Dedifferentiated amniotic fluid mesenchymal stem cell (primary cell): Measurements from ENCODE around the gene LINGO3.

Experiments
- DNase-seq: peaks from one replicate; pipeline ENCODE4 v3.0.0-alpha.2; 2016; ENCODE audit errors: extremely low spot score

The LINGO3 gene

DNA sequence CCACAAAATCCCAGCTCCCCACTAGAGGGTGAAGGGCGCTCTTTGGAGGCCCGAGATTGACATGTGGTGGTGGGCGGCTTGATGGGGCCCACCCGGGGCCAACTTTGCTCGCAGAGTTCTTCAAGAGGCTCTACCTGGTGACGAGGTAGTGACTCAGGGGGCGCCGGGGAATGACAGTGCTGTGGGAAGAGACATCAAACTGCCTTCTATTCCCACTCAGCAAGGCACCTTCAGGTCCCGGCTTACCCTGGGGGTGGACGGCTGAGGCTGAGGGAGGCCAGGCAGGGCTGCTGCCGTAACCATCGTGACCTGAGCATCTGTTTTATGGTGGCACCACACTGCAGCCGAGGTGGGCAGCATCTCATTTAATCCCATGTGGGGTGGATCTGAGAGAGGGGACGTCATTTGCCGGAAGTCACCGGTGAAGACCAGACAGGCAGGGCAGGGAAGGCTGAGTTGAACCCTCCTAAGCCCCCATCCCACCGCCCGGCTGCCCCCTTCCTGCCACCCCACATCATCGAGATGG, 1.6 kb downstream of the LINGO3 start:
- DNase-seq: no peak

DNA sequence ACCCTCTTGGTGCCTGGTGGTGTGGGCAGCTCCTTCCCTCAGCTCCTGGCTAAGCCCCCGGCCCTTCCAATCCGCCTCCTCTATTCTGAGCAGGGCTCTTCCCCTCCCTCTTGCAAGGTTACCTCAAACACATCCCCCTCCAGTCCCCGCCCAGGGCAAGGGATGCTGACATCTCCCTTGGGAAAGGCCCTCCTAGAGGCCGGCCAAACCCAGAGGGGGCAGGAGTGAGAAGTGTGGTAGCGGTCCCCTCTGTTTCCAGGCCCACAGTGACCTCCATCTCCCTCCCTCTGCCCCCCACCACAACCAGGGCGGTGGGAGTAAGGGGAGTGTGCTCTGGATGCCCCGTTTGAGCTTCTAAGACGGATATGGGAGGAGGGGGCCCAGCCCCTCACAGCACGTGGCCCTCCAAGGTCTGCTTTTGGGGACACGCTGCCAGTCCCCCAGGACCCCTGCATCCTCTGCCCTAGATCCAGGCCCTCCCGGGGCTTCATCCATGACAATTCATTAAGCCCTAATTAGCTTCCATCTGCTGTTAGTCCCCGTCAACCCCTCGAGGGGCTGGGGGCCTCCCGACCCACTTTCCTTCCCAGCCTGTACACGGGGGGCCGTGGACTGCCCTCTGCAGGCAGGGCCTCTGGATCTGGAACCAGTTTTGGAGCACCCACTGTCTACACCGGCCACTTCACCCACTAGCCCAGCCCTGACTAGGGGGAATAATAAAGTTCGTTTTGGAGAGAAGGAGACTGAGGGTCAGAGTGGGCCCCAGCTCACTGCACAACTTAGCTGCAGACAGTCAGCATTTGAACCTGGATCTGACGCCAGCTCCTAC, 2.3 kb downstream of the LINGO3 start:
- DNase-seq: no peak

DNA sequence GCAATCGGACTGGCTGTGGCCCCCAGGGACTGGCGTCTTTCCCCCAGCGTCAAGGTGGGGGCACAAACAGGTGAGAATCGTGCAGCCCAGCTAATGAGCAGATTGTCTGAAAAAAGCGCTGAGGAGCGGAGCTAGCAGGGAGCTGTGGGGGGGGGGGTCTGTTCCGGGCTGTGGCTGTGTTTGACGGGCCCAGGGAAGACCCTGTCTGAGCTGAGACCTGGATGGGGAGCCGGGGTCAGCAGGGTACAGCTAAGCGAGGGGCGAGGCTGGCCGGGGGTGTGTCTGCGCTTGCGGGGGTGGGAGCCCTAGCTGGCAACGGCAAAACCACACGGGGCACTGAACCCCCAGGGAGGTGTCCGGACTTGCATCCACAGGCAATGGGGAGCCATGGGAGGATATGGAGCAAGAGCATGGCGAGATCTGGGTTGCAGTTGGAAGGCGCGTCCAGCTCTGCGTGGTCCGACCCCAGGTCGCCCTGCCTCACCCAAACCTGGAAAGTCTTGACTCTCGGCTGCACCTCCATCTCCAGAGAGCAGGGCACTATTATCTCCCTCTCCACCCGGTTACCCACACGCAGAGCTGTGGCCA, 4.6 kb downstream of the LINGO3 start:
- no peak for DNase-seq

DNA sequence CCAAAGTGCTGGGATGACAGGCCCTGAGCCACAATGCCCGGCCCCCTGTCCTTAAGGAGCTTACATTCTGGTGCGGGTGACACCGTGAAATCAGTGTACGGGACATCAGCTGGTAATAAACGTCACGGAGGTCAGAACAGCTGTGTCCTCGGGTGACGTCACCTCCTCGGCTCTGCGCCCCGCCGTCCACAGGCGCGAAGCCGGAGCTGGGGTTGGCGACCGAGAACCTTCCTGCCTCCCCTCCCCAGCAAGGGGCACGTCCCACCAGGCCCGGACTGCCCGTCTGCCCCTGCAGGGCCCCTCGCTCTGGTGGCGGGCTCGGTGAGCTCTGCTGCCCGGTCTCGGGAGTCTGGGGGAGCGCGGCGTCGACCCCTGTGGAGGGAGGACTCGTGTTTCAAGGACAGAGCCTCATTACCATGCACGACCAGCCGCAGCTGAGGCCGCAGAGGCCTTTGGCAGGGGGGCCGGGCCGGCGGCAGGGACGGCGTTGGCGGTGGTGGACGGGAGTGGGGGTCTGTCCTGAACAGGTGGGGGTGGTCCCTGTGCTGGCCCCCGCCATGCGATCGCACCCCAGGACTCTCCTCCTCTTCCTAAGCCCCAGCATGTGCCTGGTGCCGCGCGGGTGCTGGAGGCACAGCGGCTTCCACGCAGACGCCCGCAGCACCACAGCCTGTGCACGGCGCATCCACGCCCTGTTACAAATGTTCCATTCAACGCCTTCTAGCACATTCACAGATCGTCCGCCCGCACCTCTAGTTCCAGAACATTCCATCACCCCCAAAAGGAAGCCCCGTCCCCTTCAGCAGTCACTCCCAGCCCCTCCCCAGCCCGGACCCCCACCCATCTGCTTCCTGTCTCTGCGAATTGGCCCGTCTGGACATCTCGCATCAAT, 5.4 kb downstream of the LINGO3 start:
- no peak for DNase-seq

DNA sequence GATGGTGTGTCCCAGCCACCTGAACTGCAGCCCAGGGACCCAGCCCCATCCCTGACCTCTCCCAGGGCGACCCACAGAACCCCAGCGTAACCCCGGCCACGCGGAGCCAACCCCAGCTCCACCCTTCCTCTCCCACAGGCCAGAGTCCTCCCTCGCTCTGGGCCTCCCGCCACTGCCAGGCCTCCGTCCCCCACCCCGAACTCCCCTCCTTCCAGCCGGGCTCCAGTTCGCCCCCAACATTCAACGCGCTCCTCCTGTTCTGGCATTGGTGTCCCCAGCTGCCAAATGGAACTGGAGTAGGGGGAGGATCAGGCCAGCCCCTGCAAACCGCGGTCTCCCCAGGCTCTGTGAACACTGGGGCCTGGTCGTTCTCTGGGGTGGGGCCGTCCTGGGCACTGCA, 7.4 kb downstream of the LINGO3 start:
- DNase-seq: no peak

DNA sequence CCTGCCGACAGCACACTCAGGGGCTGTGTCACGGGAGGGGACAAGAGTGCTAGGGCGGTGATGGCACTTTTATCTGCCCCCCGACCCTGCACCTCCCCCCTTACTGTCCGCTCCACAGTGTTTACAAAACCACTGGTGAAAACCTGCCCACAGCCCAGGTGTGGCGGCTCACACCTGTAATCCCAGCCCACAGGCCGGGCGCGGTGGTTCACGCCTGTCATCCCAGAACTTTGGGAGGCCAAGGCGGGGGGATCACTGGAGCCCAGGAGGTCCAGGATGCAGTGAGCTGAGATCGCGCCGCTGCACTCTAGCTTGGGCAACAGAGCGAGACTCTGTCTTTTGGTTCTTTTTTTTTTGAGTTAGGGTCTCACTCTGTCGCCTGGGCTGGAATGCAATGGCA, 11.8 kb downstream of the LINGO3 start:
- no peak for DNase-seq

DNA sequence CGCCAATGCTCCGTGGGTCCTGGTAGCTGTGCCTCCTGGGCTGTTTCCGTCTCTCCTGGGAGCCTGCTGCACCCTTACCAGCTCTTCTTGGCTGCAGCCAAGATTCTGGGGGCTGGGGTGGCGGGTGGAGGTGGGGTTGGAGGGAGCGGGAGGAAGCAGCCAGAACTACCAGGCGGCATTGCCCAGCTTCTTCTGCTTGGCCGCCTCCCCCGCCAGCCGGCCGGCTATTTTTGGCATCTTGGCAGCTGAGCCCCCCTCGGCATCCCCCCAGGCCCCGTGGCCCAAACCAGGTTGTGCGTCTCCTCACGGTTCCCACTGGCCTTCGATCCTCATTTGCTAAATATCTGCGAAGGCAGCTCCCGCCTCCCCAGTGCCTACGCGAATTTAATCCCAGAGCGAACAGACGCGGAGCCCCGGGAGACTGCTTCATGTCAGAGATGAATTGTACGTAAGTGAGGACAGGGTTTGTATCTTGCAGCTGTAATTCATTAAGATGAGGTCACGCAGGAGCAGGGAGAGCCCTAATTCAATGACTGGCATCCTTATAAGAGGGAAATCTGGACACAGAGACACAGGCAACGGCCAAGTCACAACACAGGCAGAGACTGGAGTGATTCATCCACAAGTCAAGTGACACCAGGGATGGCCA, 13.1 kb downstream of the LINGO3 start:
- peak; percentile 54 for DNase-seq

DNA sequence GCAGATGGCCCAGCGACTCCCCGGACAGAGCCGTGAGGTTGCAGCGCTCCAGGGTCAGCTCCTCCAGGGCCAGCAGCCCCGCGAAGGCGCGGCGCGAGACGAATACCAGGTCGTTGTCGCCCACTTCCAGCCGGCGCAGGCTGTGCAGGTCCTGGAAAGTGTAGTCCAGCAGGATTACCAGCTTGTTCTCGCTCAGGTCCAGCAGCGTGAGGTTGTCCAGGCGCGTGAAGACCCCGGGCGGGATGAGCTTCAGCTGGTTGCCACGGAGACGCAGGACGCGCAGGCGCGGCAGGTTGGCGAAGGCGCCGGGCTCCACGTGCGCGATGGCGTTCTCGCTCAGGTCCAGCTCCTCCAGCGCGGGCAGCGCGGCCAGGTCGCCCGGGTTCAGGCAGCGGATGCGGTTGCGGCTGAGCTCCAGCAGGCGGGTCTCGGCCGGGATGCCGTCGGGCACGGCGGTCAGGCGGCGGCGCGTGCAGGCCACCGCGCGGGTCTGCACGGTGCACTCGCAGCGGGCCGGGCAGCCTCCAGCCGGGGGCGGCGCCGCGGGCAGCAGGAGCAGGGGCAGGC, 16.7 kb downstream of the LINGO3 start:
- DNase-seq: no peak

DNA sequence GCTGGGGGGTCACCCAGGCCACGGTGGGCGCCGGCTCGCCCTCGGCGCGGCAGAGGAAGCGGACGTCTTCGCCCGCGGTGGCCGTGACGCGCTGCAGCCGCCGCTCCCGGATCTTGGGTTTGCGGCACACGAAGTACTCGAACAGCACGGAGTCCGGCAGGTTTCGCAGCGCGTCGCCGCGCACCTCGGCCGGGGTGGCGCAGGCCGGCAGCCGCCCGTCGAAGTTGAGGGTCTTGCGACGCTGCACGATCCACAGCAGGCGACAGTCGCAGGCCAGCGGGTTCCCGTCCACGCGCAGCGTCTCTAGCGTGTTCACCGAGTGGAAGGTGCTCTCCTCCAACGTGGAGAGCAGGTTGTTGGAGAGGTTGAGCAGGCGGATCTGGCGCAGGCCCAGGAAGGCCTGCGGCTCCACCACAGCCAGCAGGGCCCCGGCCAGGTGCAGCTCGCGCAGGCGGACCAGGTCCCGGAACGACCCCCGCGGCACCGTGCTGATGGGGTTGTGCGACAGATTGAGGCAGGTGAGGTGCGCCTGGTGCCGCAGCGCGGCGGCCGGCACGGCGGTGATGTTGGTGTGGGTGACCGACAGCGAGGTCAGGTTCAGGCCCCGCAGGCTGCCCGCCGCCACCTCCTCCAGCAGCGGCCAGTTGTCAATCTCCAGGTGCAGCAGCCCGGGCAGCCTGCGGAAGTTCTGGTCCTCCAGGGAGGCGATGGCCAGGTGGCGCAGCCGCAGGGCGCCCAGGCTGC, 17.3 kb downstream of the LINGO3 start:
- no peak for DNase-seq

DNA sequence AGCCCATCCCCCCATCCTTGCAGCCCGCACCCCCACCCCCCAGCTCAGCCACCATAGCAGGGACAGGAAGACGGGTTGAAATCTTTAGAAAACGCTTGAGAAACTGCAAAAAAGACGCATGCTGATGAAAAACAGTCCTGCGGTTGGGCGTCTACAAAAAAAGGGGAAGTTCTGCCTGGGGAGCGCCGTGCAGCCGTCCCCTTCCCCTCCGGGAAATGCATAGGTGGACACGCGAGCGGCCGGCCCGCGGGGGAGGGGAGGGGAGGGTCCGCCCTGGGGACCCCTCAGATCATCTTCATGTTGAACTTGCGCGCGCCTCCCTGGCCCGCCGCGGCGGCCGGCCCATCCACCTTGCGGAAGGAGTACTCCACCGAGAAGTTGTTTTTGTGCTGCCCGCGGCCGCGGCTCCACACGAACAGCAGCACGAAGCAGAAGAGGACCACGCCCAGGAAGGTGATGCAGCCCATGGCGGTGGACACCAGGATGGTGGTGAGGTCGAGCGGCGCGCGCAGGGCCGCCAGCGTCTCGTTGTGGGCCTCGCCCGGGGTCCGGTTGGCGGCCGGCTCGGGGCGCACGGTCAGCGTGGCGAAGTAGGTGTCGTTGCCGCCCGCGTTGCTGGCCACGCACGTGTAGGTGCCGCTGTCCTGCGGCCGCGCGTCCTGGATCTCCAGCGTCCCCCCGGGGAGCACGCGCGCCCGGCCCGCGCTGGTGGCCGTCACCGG, 18.1 kb downstream of the LINGO3 start:
- no peak for DNase-seq

DNA sequence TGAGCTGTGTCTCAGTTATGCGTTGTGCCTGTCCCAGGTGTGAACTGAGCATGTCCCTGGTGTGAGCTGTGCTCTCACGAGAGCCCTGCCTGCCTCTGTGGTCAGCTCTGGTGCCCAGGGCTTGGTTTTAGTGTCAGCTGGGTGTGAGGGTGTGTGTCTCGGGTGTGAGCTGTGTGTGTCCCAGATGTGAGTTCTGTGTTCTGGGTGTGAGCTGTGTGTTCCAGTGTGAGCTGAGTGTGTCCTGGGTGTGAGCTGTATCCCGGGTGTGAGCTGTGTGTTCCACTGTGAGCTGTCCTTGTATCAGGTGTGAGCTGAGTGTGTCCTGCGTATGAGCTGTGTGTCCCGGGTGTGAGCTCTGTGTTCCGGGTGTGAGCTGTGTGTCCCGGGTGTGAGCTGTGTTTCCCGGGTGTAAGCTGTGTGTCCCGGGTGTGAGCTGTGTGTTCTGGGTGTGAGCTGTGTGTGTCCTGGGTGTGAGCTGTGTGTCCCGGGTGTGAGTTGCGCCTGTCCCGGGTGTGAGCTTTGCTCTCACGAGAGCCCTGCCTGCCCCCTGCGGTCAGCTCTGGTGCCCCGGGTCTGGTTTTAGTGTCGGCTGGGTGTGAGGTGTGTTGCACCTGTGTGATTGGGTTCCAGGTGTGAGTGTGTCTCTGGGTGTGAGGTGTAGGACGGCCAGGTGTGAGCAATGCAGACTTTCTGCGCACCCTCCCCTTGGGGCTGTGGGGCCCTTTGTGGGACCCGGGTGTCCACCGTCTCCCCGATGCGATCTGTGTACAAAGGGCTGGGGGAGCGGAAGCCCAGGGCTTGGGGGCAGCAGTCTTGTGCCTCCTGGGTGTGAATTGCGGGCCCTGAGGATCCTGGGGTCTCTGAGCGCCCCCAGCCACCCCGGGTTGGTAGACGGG, 18.9 kb downstream of the LINGO3 start:
- DNase-seq: no peak

DNA sequence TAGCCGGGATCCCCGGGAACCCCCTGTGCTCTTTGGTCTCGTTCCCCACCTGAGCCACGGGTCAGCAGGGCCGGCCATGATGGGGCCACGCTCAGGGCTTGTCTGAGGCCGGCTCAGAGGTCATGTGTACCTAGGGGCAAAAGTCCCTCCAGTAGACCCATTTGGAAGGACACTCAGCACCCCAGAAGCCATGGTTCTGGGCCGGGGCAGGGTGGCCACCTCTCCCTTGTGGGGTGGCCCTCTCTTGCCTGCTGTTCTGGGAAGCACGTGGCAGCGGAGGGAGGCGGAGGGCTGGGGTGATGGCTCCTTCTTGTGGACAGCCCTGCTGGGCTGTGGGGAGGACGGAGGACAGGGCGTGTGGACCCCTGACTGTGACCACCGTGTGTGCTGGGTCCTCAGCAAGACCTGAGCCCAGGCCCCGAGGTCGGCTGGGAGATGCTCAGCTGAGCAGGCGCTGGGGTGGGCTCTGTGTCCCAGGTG, 19.6 kb downstream of the LINGO3 start:
- no peak for DNase-seq

DNA sequence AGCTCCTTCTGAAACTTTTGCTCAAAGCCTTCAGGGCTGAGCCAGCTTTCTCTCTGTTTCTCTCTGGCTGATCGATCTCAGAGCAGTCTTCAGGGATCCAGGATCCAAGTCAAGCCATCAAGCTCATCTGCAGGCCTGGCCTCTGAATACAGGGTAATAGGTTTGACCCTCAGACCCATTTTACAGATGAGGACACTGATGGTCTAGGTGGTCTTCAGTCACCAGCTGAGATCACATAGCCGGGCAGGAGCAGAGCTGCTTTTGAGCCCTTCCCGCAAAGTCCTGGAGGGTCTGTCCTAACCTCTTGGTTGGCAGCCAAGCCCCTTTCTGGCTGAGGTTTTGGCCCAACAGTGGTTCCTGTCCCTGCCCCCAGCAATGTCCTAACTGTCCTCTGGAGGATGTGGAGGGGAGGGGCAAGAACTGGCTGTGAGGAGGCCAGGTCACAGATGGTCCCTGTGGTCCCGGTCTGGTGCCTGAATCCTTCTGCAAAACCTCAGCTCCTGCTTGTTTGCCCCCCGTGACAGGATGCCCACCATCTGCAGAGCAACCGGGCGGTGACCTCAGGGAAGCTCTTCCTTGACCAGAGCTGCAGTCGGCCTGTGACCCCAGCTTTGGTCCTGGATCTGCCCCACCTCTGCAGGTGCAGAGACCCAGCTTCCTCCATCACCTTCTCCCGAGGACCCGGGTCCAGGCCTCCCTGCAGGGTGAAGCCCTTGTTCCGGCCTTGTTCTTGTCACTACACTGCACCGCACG, 20.2 kb downstream of the LINGO3 start:
- DNase-seq: no peak

DNA sequence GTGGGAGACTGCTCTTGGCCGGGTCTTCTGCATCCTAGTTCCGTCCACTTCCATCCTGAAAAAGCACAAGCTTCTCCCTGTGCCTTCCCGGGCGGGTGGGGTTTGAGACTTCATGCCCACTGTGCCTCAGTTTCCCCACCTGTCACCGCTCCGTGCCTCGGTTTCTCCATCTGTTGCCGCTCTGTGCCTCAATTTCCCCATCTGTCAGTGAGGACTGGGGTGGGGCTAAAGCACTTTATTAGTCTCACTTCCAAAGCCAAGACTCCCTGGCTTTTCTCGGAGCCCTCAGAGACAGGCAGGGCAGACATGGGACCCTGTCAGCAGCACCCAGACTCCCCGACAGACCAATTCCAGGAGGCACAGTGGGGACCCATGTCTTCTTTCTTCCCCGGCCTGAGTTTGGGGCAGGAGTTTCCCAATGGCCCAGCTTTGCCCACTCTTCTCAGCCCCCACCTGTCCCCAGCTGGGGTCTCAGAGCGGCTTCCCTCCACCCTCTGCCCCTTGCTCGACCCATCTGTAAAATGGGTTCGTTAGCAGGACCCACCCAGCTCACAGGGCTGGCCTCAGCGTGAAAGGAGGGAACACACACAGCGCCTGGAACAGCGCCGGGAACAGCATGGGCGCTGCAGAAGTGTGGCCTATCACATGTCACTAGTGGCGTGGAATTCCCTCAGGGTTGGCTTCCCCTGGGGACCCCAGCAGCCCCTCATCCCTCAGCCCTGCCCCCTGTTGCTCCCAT, 21.4 kb downstream of the LINGO3 start:
- no peak for DNase-seq

DNA sequence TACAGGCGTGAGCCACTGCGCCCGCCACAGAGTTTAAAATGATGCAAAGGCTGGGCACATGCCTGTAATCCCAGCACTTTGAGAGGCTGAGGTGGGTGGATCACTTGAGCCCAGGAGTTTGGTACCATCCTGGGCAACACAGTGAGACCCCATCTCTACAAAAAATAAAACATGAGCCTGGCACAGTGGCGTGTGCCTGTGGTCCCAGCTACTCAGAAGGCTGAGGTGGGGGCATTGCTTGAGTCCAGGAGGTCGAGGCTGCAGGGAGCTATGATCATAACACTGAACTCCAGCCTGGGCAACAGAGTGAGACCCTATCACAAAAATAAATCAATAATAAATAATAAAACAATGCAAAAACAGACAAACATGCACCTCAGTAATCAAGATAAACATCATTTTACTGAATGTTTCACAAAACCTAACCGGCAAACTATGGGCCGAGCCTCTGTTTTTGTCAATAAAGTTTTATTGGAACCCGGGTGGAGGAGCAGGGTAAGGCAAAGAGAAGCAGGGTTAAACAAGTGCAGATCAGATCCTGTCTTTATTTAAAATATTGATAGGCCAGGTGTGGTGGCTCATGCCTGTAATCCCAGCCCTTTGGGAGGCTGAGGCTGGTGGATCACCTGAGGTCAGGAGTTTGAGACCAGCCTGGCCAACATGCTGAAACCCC, 24.0 kb downstream of the LINGO3 start:
- no peak for DNase-seq

DNA sequence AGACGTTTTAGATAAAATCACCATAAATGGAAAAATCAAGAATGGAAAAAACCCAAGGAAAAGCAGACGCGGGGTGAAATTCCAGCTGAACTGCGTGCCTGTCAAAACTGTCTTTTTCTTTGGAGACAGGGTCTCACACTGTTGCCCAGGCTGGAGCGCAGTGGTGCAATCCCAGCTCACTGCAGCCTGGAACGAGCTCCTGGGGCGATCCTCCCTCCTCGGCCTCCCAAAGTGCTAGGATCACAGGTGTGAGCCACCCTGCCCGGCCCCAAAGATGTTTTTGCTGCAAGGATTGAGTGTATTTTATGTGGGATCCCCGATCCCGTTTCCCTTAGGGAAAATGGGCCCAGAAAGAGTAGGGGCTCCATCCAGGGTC, 25.1 kb downstream of the LINGO3 start:
- DNase-seq: no peak
